CMK (cell line): ENCODE results near the gene WHRN.

ENCODE experiments used
- DNase-seq: peaks from one replicate; pipeline ENCODE4 v3.0.0-alpha.2; 2010; ENCODE audit warnings: low read depth

Gene WHRN

DNA sequence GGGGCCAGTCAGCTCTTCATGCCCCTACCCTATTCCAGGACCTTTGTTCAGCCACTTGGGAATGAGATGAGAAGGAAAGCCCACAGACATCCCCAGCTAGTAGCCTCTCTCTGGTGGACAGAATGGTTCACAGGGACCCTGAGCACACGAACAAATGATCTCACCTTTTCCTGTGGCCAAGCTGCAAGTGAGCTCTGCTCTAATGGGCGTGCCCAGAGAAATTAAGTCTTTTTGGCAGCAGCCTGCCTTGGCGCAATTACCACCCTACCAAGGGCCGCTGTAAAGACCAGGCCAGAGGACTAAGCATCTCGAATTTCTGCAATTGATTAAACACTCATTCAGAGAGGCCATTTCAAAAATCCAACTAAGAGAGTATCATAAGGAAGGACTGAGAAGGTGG lies 56.0 kb downstream of the WHRN start:
- DNase-seq: no peak

- peak; percentile 4 for DNase-seq
Measured at GRCh38 chr9:114448706-114449105, 56.6 kb downstream of the WHRN start.

DNA sequence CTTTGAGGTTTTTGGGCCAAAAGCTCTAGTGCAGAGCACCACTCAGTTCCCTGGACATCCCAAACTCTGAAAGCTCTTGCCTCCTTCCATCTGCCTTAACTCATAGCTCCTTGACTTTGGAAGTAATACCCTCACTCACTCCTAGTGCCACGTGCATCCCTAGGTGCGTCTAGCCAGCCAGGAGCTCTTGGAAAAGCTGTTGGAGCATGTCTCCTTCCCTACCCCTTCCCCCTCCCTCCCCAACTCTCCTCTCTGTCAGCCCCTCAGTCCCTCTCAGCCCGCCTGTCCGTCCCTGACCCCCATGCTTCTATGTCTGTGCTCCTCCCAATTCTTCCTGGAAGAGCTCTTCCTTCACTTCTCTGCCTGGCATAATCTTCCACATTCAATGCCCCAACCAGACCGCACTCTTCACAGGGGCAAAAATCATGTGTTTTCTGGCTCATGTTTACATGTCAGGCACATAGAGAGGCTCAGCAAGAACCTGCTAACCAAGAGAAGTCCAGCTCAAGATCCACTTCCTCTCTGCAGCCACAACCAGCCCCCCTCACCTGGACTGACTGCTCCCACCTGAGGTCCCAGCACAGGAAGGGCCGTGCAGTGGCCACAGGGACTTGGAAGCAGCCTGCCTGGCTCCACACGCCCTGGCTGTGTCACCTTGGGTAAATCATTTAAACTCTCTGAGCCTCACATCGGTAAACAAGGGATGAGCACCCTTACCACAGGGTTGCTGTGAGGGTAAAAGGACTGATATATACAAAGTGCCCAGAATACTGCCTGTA lies 58.4 kb downstream of the WHRN start:
- no peak for DNase-seq

DNA sequence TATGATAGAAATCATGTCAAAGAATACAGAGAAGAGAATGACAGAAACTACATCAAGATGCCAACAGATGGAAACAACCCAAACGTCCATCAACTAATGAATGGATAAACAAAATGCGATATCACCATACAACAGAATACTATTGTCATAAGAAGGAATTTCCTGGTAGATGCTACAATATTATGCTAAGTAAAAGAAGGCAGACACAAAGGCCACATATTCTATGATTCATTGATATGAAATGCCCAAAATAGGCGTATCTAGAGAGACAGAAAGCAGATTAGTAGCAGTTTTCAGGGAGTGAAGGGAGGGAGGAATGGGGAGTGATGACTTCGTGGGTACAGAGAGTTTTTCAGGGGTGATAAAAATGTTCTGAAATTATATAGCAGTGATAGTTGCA lies 59.2 kb downstream of the WHRN start:
- DNase-seq: no peak

DNA sequence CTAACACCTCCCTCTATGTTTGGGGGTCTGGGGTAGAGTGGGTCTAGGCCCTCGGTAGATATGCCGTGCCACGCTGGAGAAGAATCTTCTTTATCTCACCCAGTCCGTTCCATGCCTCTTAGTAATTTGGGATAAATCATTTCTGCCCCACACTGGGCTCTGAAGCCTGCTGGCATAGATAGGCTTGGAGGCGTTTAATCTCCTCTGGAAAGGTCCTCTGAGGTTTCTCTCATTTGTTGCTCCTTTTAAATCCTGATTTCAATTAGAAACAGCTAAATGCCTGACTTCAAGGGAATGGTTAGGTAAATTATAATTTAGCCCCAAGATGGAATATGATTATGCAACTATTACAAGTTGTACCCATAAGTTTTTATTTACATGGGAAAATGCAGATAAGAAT lies 59.7 kb downstream of the WHRN start:
- no peak for DNase-seq

GRCh38 chr9:114442022-114442421 lies 63.3 kb downstream of the WHRN start:
- DNase-seq: no peak

- DNase-seq: no peak
Measured at GRCh38 chr9:114437401-114437893, 67.8 kb downstream of the WHRN start.

DNA sequence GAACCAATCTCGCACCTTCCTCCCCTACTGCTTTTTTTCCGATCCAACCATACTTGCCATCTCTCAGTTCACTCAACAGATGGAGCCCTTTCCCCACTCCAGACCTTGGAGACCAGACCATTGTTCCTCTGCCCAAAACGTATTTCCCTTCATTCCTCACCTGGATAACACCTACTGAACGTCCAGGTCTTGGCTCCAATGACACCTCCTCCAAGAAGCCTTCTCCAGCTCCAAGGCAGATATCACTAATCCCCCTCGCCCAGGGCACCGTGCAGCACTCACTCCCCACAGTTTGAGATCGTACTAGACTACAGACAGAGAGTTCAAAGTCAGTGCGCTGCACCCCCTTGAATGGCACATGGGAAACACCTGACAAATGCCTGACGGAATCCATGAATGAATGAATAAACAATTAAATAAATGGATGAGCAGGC lies 70.4 kb downstream of the WHRN start:
- no peak for DNase-seq

DNA sequence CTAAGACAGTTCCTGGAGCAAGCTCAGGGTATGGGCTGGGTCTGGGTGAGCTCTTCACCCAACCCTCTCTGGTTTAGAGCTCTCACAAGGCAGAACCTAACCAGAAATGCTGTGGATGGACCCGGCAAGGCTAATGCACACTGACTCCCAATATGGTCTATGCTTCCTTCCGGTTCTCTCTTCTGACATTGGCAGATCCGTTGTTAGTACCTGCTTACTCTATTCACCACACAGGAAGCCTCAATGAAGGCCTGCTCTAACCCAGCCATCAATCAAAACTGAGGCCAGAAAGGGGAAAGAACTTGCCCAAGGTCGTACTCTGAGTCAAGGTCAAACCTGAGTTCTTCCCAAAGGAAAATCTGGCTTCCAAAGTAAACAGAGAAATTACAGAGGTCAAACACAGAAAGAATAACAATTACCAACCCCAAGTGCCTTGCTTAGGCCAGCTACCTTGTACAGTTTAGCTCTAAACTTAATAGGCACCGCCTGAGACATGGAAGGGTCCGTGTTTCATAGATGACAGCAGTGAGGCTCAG lies 71.5 kb downstream of the WHRN start:
- DNase-seq: no peak

DNA sequence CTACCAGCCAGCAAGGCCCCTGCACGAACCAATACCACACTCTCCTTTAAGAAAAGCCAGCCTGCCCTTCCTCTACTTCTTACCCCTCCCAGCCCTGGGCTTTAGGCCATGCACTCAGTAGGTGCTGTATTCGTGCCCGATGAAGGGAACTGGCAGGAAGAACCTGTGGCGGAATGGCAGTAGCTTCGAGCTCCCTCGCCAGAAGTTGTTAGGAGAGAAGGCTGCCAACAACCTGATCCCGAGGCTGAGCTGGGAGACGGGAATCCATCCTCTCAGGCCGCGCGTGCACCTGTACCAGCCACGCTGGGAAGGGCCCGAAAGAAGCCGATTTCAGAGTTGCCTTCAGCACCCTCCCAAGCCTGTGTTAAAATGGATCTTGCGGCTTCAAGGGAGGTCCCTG lies 72.2 kb downstream of the WHRN start:
- DNase-seq: no peak

DNA sequence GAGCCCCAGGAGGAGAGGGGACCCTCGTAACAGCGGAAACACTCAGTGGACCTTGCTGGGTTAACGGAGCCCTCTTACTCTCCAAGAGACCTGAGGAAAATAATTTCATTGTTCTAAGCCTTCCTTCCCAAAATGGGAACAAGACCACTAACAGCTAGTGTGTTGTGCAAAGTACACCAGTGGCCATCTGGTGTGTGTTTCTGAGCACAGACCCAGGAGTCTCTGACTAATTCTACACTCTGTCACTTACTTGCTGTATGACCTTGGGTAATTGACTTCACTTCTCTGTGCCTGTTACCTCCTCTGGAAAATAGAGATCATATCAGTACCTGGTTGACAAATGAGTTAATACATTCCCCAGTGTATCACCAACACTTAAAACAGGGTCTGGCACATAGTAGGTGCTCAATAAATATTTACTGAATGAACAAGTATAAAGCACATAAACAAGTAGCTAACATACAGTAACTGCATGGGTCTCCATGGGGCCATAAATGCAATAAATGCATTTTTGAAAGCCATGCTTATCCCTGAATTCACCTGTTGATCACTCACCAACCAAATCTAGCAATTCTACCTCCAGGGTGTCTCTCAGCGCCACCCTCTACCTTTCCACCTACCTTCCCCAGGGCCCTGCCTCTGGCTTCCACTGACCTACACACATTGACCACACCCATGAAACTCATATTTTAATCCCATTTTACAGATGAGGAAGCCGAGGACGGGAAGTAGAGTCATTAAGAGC lies 72.8 kb downstream of the WHRN start:
- no peak for DNase-seq

DNA sequence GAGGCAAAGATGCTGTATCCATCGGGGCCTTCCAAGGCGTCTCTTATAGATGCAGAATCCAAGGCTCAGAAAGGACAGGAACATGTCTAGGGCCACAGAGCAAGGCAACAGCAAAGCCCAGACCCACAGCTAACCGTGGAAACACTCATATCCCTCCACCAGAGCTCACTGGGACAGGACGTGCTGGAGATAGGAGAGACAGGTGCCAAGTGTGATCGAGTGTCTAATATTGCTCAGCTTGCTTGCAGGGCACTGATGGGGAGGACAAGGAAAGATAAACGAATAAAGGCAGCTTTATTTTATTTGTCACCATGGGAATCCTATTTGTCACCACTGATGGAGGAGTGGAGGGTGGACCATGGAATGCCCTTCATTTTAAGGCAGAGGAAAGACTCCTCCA lies 73.5 kb downstream of the WHRN start:
- DNase-seq: no peak

DNA sequence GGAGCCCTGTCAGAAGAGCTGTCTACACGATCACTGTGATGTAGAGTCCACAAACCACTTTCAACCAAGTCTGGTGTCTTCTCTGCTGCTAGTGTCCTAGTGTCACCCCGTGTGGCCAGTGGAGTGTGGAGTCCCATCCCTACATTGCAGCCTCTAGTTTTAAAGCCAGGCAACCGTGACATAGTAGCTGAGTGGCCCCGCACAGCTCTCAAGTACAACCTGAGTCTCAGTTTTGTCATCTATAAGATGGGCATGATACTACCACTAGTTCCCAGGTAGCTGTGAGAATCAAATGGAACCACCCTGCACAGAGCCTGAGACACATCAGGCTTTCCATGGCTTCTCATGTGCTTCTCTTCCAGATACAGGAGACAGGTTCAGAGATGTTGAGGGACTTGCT lies 74.3 kb downstream of the WHRN start:
- DNase-seq: no peak

- DNase-seq: no peak
Measured at GRCh38 chr9:114430457-114430856, 74.8 kb downstream of the WHRN start.

GRCh38 chr9:114429488-114429887 lies 75.8 kb downstream of the WHRN start:
- DNase-seq: no peak

DNA sequence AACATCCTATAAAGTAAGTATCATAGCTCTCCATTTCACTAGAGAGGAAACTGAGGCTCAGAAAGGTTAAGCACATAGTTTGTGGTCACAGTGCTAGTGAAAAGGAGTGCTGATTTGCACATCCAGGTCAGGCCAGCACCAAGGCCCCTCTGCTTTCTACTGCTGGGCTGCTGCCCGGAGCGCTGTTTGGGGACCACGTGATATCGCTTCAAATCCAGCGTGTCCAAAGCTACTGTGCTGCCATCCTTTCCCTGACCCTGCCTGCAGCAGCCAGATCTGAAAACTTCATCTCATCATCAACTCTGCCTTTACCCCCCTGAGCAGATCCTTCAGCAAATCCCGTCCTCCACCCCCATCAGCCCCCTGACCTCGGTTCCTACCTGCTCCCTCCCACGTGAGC lies 76.8 kb downstream of the WHRN start:
- DNase-seq: no peak

GRCh38 chr9:114427644-114428043 lies 77.6 kb downstream of the WHRN start:
- DNase-seq: no peak

DNA sequence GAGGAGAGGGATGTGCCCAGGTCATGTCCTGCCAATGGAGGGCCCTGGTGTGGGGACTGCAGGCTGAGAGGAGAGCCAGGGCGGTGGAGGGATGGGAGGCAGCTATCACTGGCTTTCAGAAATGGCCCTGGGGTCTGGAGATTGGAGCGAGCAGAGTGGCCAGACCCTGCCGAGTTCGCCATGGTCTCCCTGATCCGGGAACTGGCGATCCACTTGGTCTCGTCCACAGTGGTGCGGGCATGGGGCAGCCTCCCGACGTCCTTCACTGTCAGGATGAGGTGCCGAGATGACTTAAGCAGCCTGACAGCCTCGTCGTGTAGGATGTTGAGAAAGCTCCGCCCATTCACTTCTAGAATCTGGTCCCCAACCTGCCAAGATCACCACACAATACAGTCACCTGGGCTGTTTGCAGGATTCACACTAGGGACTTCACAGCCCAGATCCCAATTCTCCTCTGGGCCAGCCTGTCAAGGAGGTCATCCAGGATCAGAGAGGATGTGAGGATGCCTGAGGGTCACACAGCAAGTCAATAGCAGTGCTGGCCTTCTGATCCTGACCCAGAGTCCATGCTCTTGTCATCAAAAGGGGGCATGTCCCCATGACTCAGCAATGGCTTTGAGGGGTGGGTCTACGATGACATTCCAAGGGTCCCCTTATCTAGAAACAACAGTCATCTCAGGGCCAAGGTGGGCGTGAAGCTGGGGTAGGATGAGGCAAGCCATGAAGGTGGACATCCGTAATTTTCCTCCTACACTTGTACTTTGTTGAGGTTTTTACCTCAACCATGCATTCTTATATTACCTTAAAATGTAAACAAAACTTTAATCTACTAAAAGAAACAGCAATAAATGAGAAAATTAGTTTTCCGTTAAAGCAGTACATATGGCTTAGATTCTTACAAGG lies 79.0 kb downstream of the WHRN start:
- no peak for DNase-seq

DNA sequence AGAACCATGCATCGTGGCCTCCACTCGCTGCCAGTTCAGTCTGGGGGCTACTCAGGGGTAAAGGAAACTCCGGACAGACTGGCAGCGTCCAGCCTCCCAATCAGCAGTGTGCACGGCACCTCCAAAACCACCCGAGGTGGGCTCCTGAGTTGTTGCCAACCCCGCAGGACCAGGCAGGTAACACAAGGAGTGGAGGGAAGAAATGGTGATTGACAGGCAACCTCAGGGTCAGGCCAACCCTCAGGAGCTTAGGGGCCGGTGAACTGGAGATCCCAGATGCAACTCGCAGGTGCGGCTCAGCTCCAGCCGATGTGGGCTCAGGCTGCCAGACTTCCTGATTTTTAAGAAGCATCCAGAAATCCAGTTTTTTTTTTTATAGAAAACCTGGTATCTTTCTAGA lies 80.1 kb downstream of the WHRN start:
- DNase-seq: no peak

- DNase-seq: no peak
Measured at GRCh38 chr9:114424126-114424525, 81.1 kb downstream of the WHRN start.

GRCh38 chr9:114423181-114423580 lies 82.1 kb downstream of the WHRN start:
- no peak for DNase-seq

DNA sequence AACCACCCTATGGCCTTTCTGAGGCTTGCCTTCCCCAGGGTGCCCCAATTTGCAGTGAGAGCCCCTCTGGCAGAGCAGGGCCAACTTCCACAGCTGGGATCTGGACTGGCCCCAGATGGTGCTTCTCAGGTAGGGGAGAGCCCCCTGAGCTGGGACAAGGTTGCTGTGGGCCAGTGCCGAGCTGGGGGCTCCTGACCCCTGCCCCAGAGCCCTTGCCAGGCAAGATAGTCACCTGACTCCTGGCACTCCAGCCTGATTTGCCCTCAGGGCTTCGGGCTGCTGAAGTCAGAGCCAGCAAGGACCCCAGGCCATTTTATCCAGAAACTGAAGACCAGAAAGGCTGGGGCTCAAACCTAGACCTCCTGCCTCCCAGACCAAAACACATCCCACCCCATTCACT lies 84.1 kb downstream of the WHRN start:
- DNase-seq: no peak
